Breast epithelium (tissue), 4 donors: ENCODE measurements around the gene KCNE4. TPM values are rescaled to one million over a fixed set of nuclear protein-coding genes. Genes with fewer than 3 reads are reported as not detected.

Experiments
- DNase-seq, 2 donors: peaks; one replicate each; pipeline ENCODE4 v3.0.0-alpha.2; 2019; ENCODE audit warnings: low spot score in 2 of 2
- H3K27ac ChIP-seq, 2 donors: fragments of 200-600 bp; sonication (generic) in 1 of 2; one replicate each; pipeline ENCODE4 v1.5.1; 2016 to 2019; ENCODE audit warnings: mild to moderate bottlenecking in 1 of 2
- H3K27me3 ChIP-seq, 2 donors: fragments of 200-600 bp; sonication (generic) in 1 of 2; one replicate each; pipeline versions ENCODE4 v1.5.1 to v1.6.0; 2017 to 2019; ENCODE audit warnings: control low read depth in 1 of 2, mild to moderate bottlenecking in 1 of 2
- H3K36me3 ChIP-seq: fragments of 200-600 bp; one replicate; pipeline ENCODE4 v1.5.1; 2019
- H3K4me1 ChIP-seq, 2 donors: fragments of 200-600 bp; sonication (generic); one replicate each; pipeline ENCODE4 v1.5.1; 2016 to 2019; ENCODE audit warnings: control low read depth in 1 of 2
- H3K4me3 ChIP-seq, 3 donors: fragments of 200-600 bp; sonication (generic); 1 replicate in 2 of 3; 2 replicates in 1 of 3; pipeline ENCODE4 v1.5.1; 2016 to 2019; ENCODE audit warnings: mild to moderate bottlenecking in 3 of 3, moderate library complexity in 2 of 3
- H3K9me3 ChIP-seq, 2 donors: fragments of 200-600 bp; sonication (generic) in 1 of 2; one replicate each; pipeline ENCODE4 v1.5.1; 2016 to 2019; ENCODE audit warnings: control low read depth in 1 of 2
- CTCF ChIP-seq, 3 donors: fragments of 450-650 bp; IDR thresholded peaks; one replicate each; pipeline ENCODE4 v1.5.1; 2016 to 2017; ENCODE audit warnings: antibody characterized with exemption in 3 of 3, mild to moderate bottlenecking in 3 of 3, moderate library complexity in 3 of 3
- POLR2A ChIP-seq: fragments of 450-650 bp; IDR thresholded peaks from one replicate; pipeline ENCODE4 v1.6.1; 2016; ENCODE audit warnings: antibody characterized with exemption, mild to moderate bottlenecking, moderate library complexity
- POLR2AphosphoS5 ChIP-seq, 3 donors: sonication (generic); formaldehyde crosslinking; IDR thresholded peaks; one replicate each; pipeline ENCODE4 v1.6.1; 2017; ENCODE audit warnings: antibody characterized with exemption in 3 of 3
- intact Hi-C: fragments of 100-400 bp; cut with DNase I; formaldehyde crosslinking; loops from one replicate; pipeline ENCODE4 v1.15.1; 2023; ENCODE audit warnings: low total_unique reads
- total RNA-seq, 3 donors: library from RNA; depleted of rRNA; stranded (reverse); fragments of >200 nt; gene quantifications; one replicate each; pipeline ENCODE4 v1.1.0, GENCODE V29; 2016

KCNE4 gene
- total RNA-seq, 3 donors from 2014 or later, result 5.0 to 26.2 (median 9.3) TPM

GRCh38 chr2:223069465-223069864, 17.5 kb downstream of the KCNE4 start:
- H3K27me3 ChIP-seq, result no peaks in the 10 kb centered on the region
- H3K4me1 ChIP-seq, result no peaks in the 10 kb centered on the region
- H3K36me3 ChIP-seq, result no peaks in the 10 kb centered on the region
- H3K9me3 ChIP-seq, result no peaks in the 10 kb centered on the region
- no peak for DNase-seq
- H3K4me3 ChIP-seq, result no peak overlapping the region
- no peak overlapping the region for H3K27ac ChIP-seq
- intact Hi-C loops, result no loop called here
- TF ChIP-seq POLR2AphosphoS5 (IDR thresholded peaks at IDR 0.05) (no peak), POLR2A (no peak), CTCF (IDR thresholded peaks at IDR 0.05) (no peak)

- Histone ChIP-seq H3K9me3 (no peaks in the 10 kb centered on the region), H3K36me3 (no peaks in the 10 kb centered on the region), H3K4me1 (no peaks in the 10 kb centered on the region), H3K4me3 (no peak overlapping the region), H3K27ac (no peak overlapping the region), H3K27me3 (no peaks in the 10 kb centered on the region)
- no peak for DNase-seq
- intact Hi-C loops, result no loop called here
- TF ChIP-seq POLR2AphosphoS5 (IDR thresholded peaks at IDR 0.05) (no peak), POLR2A (no peak), CTCF (IDR thresholded peaks at IDR 0.05) (no peak)
Measured at GRCh38 chr2:223069988-223070387, 18.0 kb downstream of the KCNE4 start.

DNA sequence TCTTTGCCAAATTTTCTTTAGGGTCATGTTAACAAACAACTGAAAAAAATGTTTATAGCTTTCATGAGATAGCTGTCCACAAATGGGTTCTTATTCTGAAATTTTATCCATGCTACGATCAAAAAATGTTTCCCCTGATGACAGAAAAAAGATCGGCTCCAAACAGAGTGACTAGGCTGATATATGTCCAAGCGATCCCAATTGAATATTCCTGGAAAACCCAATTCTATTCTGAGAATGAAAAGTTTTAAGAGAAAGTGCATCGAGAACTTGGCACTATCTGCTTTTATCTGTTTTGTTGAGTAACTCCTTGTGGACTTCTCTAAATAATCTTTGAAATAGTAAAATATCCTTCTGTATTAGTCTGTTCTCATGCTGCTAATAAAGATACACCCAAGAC, 19.1 kb downstream of the KCNE4 start:
- Histone ChIP-seq H3K4me3 (no peak overlapping the region), H3K27me3 (no peaks in the 10 kb centered on the region), H3K9me3 (no peaks in the 10 kb centered on the region), H3K4me1 (no peaks in the 10 kb centered on the region), H3K27ac (no peak overlapping the region), H3K36me3 (no peaks in the 10 kb centered on the region)
- intact Hi-C loops, result no loop called here
- TF ChIP-seq POLR2AphosphoS5 (IDR thresholded peaks at IDR 0.05), result no peak
- TF ChIP-seq CTCF (IDR thresholded peaks at IDR 0.05), result no peak
- no peak for TF ChIP-seq POLR2A
- no peak for DNase-seq

DNA sequence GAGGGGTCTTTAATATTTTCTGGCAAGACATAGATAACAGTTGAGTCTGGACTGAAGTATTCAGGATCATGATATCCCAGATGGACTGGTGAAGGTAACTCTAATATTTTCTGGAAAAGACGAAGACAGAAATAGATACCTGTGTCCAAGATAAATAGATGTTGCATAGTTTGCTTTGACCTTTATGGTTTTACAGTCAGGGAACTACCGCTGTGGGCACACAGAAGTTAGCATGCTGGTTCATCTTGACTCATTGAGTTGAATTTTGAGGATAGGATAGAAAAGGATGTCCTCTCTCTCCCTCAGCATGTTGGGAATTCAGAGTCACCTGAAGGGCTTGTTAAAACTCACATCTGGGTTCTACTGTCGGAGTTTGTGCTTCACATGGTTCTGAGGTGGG, 20.8 kb downstream of the KCNE4 start:
- TF ChIP-seq POLR2A (no peak), POLR2AphosphoS5 (IDR thresholded peaks at IDR 0.05) (no peak), CTCF (IDR thresholded peaks at IDR 0.05) (no peak)
- no peaks in the 10 kb centered on the region for H3K9me3 ChIP-seq
- H3K36me3 ChIP-seq, result no peaks in the 10 kb centered on the region
- DNase-seq, result no peak
- H3K4me1 ChIP-seq, result no peaks in the 10 kb centered on the region
- H3K27ac ChIP-seq, result no peak overlapping the region
- intact Hi-C loops, result no loop called here
- no peak overlapping the region for H3K4me3 ChIP-seq
- no peaks in the 10 kb centered on the region for H3K27me3 ChIP-seq

GRCh38 chr2:223075301-223076270, 23.6 kb downstream of the KCNE4 start:
- no peak overlapping the region for H3K4me3 ChIP-seq
- H3K27me3 ChIP-seq, result no peaks in the 10 kb centered on the region
- TF ChIP-seq POLR2A (no peak), POLR2AphosphoS5 (IDR thresholded peaks at IDR 0.05) (no peak), CTCF (IDR thresholded peaks at IDR 0.05) (no peak)
- H3K9me3 ChIP-seq, result no peaks in the 10 kb centered on the region
- intact Hi-C loops, result no loop called here
- no peaks in the 10 kb centered on the region for H3K4me1 ChIP-seq
- DNase-seq, result no peak
- no peak overlapping the region for H3K27ac ChIP-seq
- no peaks in the 10 kb centered on the region for H3K36me3 ChIP-seq
